GM19463 (cell line): ENCODE data around the gene SENP7.
"Not testable (repeated sequence)": the region's sequence is repeated elsewhere in the genome, so short reads cannot be mapped to it uniquely, and the experiment has no call there.

Experiments used
- ATAC-seq: cut with Tn5 transposase; IDR thresholded peaks from one replicate; pipeline ENCODE4 v1.9.1; 2021; ENCODE audit warnings: mild to moderate bottlenecking, moderate library complexity; ENCODE audit not compliant: unreplicated experiment

Gene SENP7

DNA sequence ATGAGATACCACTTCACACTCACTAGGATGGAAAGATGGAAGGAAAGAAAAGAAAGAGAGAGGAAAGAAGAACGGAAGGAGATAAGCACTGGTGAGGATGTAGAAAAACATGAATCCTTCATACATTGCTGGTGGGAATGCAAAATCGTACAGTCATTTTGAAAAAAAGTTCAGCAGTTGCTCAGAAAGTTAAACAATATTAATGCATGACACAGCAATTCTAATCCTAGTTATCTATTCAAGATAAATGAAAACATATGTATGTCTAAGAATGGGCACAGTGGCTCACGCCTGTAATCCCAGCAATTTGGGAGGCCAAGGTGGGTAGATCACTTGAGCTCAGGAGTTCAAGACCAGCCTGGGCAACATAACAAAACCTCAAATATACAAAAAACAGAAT is 59.1 kb downstream of the SENP7 start:
- no peak for ATAC-seq

DNA sequence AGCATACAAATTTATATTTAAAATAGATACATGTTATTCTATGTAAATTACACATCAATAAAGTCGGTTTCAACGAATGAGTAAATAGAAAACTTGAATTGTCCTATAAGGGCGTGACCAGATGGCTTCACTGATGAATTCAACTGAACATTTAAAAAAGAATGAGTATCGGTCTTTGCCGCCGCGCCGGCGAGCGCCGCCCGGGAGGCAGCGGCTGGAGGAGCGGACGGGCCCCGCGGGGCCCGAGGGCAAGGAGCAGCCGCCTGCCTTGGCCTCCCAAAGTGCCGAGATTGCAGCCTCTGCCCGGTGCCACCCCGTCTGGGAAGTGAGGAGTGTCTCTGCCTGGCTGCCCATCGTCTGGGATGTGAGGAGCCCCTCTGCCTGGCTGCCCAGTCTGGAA is 74.4 kb downstream of the SENP7 start:
- ATAC-seq: not testable (repeated sequence)

DNA sequence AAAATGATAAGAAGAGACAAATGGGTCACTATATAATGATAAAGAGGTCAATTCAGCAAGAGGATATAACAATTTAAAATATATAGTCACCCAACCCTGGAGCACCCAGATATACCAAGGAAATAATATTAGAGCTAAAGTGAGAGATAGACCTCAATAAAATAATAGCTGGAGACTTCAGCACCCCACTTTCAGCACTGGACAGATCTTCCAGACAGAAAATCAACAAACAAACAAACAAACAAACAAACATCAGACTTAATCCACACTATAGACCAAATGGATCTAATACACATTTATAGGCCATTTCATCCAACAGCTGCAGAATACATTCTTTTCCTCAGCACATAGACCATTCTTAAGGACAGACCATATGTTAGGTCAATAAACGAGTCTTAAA is 79.4 kb downstream of the SENP7 start:
- ATAC-seq: no peak

DNA sequence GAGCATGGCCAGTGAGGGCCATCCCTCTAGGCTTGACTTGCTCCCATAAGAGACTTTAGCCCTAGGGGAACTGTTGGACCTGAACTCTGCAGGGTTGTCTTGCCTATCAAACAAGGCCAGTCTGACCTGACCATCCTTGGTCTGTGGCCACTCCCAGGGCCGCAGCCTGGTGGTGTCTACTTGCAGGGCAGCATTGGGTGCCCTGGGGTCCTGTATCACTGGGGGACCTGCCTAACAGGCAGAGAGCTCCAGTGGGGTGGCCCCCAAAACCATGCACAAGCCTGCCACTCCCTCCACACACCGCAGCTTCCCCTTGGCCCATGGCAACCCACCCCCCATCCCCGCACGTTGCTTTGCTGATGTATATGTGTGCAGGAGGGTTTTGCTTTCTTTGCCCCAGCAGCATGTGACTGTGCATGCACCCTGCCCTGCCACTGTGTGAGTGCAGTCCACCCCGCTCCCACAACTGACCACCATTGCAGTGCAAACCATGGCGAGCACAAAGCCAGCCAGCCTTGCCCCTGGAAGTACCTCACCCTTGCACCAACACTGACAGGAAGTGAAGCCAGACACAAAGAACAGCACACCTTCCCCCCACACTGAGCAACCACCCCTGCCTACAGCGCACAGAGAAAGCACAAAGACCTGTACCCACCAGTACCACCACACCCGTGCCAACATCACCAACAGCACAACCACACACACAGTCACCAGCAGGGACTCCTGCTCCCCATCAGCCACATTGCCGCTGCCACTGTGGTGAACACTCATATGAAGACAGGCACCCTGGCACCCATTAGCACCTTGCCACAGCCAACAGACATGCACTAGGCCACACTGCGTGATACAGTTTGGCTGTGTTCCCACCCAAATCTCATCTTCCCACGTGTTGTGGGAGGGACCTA is 88.8 kb downstream of the SENP7 start:
- ATAC-seq: no peak

DNA sequence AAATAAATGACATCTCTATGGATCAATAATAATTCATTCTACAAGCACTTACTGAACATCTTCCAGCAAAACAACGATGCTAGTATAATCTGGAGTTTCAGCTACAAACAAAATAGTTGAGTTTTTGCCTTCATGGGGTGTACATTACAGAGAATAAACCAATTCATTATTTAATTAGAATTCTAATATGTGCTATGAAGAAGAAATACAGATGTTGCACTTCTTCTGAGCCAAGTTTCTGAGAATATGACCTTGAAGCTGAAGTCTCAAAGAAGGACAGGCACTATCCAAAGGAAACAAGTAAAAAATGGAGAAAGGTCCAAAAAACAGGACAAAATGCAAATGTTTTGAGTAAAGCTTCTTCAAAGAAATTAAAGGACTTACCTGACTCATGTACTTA is 94.2 kb downstream of the SENP7 start:
- ATAC-seq: no peak

DNA sequence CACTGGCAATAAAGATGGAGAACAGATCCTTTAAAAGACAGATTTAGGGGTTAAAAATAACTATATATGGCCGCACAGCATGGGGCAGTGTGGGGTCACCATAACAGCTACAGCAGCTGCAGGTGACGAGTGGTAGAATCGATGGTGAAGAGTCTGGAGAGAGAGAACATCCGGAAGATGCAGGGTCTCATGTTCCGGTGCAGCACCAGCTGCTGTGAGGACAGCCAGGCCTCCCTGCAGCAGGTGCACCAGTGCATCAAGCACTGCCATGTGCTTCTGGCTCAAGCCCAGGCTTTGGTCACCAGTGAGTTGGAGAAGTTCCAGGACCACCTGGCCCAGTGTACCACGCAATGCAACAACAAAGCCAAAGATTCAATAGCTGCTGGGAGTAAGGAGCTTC is 98.9 kb downstream of the SENP7 start:
- no peak for ATAC-seq

DNA sequence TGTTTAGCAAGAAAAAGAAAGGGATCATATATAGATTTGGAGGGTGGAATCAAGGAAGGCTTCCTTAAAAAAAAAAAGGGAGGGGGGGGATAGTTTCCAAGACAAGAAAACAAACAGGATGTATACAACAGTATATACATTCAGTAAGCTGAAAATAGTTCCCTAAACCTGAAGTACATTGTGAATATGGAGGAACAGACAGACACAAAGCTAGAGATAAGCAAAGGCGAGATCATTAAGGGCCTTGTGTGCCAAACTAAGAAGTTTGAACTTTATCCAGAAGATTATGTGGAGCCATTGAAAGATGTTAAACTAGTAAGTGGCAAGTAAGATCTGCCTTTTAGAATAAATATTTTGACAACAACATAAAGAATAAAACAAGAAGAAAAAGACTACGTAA is 99.4 kb downstream of the SENP7 start:
- no peak for ATAC-seq

DNA sequence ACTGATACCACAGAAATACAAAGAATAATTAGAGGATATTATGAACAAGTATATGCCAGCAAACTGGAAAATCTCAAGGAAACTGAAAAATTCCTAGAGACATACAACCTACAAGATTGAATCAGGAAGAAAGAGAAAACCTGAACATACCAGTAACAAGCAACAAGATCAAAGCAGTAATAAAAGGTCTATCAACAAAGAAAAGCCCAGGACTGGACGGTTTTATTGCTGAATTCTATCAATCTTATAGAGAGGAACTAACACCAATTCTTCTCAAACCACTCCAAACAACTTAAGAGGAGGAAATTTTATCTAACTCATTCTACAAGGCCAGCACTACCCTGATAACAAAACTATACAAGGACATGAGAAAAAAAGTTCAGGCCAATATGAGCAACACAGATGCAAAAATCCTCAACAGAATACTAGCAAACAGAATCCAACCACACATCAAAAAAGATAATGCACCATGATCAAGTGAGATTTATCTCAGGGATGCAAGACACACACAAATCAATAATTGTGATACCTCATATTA is 121.5 kb downstream of the SENP7 start:
- no peak for ATAC-seq

DNA sequence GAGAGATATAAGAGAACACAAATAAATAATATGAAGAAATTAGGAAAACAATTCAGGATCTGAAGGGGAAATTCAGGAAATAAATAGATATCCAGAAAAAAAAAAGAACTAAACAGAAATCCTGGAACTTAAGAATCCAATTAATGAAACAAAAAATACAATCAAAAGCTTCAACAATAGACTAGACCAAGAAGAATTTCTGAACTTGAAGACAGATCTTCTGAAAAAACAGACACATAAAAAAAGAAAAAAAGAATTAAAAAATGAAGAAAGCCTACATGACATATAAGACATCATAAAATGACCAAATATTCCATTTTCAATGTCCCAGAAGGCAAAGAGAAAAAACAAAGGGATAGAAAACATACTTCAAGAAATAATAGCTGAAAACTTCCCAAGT is 124.3 kb downstream of the SENP7 start:
- no peak for ATAC-seq

DNA sequence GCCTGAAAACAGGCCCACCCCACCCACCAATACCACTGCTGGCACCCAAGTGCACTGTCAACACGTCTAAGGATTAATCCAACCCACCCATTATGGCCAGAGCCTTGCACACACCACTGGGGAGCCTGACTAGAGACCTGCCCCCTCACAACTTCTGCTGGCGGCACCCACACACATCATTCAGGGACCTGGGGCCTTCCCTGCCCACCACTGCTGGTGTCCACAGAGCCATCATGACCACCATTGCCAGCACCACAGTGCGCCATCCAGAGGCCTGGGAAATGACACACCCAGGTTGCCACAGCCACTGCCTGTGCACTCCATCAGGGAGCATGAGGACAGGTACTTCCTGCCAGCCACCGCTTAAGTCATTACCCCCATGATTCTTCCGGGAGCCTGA is 125.7 kb downstream of the SENP7 start:
- no peak for ATAC-seq

DNA sequence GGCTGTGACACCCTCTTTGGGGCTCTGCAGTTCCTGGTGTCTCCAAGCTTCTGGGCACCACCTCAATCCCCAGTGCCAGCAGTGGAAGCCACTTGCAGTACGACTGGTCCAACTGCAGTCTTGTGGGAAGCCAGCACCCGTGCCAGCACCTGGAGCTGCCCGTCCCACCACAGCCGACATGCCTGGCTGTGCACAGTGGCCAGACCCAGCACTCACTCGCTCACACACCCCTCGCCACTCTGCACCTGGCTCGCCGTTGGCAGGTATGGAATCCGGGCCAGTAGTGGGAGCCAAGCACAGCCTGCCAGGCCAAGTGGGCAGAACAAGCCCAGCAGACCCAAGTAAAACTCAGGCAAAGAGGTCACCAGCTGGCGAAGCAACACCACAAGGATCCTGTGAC is 128.6 kb downstream of the SENP7 start:
- no peak for ATAC-seq

DNA sequence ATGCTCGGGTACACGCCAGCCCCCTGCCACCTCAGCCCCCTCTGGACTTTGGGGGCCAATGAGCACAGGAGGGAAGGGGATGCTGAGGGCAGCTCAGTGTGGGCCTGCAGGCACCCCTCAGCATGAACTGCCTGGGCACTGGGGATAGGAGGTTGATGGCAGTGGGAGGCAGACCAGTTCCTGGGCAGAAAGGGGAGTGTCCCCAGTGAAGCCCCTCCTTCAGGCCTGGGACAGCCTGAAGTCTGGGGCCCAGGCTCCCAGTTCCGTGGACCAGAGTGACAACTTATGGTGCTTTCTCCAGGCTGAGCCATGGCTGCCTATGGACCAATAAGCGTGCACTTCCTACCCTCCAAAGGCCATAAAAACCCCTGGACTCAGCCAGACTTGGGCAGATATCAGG is 129.4 kb downstream of the SENP7 start:
- no peak for ATAC-seq

DNA sequence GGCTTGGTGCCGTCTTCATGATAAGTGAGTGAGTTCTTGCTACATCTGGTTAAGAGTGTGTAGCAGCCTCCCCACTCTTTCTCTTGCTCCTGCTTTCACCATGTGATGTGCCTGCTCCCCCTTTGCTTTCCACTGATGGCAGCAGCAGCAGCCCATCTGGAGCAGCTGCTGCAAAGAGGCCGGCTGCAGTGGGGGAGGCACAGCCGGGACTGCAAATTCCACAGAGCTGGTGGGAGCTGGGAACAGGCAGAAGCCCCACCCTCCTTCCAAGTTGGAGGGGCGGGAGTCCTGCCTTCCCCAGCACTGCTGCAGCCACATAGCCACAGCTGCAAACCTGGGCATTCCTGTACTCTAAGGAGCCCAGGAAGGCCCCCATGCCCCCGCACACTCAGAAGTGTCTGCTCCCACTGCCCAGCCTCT is 129.8 kb downstream of the SENP7 start:
- no peak for ATAC-seq

DNA sequence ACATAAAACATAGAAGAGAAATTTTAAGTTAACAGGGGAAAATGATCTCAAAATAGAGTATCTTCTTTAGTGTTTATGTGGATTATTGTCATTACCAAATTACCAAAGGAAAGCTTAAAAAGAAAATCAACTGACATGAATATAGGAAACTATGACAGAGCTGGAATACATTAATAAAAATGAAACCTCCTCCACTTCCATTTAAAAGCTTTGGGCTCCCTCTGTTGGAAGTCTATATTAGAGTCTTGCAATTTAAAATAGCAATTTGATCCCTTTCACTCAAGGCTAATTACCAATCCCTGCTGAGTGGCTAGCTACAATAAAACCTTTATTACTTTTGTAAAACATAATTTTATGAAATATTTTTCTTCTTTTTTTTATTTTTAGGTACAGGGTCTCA is 131.2 kb downstream of the SENP7 start:
- ATAC-seq: no peak

DNA sequence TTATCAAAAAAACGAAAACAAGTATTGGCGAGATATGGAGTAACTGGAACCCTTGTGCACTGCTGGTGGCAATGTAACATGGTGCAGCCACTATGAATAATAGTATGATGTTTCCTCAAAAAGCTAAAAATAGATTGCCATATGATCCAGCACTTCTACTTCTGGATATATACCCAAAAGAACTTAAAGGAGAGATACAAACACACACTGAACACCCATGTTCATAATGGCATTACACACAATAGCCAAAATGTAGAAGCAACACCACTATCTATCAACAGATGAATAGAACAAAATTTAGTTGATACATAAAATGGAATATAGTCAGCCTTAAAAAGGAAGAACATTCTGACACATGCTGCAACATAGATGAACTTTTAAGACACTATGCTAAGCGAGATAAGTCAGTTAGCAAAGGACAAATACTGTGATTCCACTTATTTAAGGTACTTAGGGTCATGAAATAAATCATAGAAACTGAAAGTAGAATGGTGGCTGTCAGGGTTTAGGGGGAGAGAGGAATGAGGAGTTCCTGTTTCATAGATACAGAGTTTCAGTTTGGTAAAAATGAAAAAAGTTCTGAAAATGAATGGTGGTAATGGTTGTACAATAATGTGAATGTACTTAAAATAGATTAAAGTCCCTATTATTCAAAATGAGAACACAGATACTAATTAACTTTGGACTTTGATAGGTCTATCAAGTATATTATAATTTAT is 133.2 kb downstream of the SENP7 start:
- ATAC-seq: peak; percentile 92

DNA sequence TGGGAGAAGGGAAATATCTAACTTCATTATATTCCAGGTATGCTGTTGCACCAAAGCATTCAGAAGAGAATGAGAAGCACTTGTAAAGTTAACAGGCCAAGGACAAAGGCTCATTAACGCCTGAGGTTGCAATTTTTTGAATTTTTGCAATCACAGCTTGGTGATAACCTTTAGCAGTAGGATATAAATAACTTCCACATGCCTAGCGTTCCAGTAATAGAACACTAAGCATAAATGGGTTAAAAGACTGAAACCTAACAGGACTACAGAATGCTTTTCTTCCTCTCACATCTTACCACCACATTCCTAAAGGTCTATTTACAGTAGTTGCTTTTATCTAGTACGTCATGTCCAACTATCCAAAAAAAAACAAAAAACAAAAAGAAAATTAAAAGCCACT is 135.2 kb downstream of the SENP7 start:
- ATAC-seq: no peak

DNA sequence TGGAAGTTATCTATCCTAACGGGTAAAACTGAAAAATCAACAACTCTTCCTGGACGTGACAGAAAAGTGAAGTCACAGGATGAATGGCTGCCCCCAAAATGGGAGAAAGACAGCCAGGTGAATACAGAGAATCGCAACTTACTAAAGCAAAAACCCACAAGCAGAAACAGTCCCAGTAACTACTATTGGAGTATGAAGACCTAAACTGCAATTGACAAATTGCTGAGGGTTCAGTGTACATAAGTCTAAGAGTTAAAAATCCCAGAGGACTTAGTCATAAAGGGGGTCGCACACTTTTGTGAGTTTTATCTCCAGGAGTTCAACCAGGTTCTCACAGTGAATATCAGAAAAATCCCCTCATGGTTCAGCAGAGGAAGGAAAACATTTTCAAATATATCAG is 135.8 kb downstream of the SENP7 start:
- no peak for ATAC-seq

DNA sequence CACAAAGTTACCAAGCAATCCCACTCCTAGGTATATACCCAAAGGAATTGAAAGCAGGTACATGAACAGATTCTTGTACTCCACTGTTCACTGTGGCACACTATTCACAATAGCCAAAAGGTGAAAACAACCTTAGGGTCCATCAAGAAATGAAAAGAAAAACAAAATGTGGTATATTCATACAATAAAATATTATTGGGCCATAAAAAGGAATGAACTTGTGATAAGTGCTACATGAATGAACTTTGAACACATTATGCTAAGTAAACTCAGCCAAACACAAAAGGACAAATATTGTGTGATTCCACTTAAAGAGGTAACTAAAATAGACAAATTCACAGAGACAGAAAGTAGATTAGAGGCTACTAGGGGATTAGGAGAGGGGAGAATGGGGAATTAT is 137.4 kb downstream of the SENP7 start:
- no peak for ATAC-seq

DNA sequence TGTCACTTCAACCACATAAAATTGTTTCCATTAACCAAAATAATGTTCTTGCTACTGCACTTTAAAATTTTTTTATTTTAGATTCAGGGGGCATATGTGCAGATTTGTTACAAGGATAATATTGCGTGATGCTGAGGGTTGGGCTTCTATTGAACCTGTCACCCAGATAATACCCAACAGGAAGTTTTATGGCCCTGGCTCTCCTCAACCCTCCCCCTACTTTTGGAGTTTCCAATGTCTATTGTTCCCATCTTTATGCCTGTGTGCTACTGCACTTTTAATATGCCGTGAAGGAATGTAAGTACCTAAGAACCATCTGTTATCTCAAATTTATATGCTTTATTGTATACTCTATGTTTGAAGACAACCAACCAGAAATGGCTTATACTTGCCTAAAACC is 150.6 kb downstream of the SENP7 start:
- ATAC-seq: no peak

DNA sequence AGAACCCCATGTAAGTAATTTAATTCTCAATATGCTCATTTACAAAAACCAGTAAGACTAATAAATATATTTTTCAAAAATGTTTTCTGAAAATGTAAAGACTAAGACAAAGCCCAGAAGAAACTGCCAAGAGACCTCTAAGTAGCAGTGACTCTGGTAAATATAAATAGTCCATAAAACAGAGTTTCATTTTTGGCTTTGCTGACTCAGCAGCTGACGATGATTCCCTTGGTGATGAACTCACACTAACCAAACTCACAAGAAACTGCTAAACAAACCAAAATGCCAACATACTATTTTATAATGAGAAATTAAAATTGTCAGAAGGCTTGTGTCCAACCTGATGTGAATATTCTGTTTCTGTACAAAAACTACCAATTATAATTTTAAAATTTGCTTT is 161.2 kb downstream of the SENP7 start:
- ATAC-seq: no peak

DNA sequence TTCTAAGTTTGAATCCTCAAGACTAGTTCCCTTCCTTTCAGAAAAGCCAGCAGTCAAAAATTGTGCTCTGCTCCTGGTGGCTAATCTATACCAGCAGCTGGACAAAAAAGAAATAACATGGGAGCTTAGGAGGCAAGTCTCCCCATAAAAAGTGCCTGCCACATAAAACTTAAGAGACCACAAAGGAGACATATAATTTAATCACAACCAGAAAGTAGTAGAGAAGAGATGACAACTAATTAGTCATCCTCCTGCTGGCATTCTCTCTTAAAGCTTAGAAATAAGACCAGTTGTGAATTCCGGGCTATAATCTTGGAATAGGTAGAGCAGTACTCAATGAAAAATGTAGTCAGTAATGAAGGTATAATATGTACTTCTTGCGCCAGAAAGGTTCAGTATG is 172.4 kb downstream of the SENP7 start:
- no peak for ATAC-seq

DNA sequence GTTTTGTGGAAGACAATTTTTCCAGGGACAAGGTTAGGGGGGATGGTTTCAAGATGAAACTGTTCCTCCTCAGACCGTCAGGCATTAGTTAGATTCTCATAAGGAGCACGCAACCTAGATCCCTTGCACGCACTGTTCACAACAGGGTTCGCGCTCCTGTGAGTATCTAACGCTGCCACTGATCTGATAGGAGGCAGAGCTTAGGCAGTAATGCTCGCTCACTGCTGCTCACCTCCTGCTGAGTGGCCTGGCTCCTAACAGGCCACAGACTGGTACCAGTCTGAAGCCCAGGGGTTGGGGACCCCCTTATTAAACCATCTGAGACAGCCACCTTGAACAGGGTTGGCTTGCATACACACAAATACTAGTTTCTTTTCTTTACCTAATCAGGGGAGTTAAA is 179.1 kb downstream of the SENP7 start:
- ATAC-seq: no peak
